Endodermal cell (in vitro differentiated cells): Measurements from ENCODE around the gene VPS41. TPM values are rescaled to one million over a fixed set of nuclear protein-coding genes. Genes with fewer than 3 reads are reported as not detected.

Experiments
- DNase-seq: peaks from one replicate; pipeline ENCODE4 v3.0.0-alpha.2; 2017
- H3K27ac ChIP-seq: 2 replicates; pipeline ENCODE4 v1.5.1; 2013; ENCODE audit warnings: mild to moderate bottlenecking, low read depth, low read length, moderate library complexity
- H3K27me3 ChIP-seq: 2 replicates; pipeline ENCODE4 v1.6.1; 2013; ENCODE audit warnings: mild to moderate bottlenecking, low read length, moderate library complexity; ENCODE audit not compliant: insufficient read depth, control insufficient read depth, poor library complexity, severe bottlenecking
- H3K36me3 ChIP-seq: 2 replicates; pipeline ENCODE4 v1.7.0; 2013; ENCODE audit warnings: mild to moderate bottlenecking, low read length, moderate library complexity; ENCODE audit not compliant: control insufficient read depth, insufficient read depth
- H3K4me1 ChIP-seq: one replicate; pipeline ENCODE4 v1.7.0; 2013; ENCODE audit warnings: low read length; ENCODE audit not compliant: control insufficient read depth, insufficient read depth
- H3K4me3 ChIP-seq: 2 replicates; pipeline ENCODE4 v1.5.1; 2013; ENCODE audit warnings: mild to moderate bottlenecking, low read length, moderate library complexity
- H3K9ac ChIP-seq: 2 replicates; pipeline ENCODE4 v1.6.1; 2013; ENCODE audit warnings: mild to moderate bottlenecking, low read length, moderate library complexity; ENCODE audit not compliant: poor library complexity, severe bottlenecking; ENCODE audit errors: extremely low read depth
- H3K9me3 ChIP-seq: 2 replicates; pipeline ENCODE4 v1.6.1; 2013; ENCODE audit warnings: mild to moderate bottlenecking, low read length, moderate library complexity; ENCODE audit not compliant: control insufficient read depth
- H3K27ac Mint-ChIP-seq: 2 replicates; pipeline ENCODE4 v1.8.0; 2020; ENCODE audit warnings: mixed read lengths
- H3K27me3 Mint-ChIP-seq: 2 replicates; pipeline ENCODE4 v1.8.0; 2021; ENCODE audit warnings: mild to moderate bottlenecking, mixed read lengths; ENCODE audit not compliant: insufficient read depth
- H3K36me3 Mint-ChIP-seq: 2 replicates; pipeline ENCODE4 v1.8.0; 2020; ENCODE audit warnings: low read depth, mixed read lengths
- H3K4me1 Mint-ChIP-seq: 2 replicates; pipeline ENCODE4 v1.8.0; 2020; ENCODE audit warnings: mixed read lengths
- H3K4me3 Mint-ChIP-seq: 2 replicates; pipeline ENCODE4 v1.8.0; 2020; ENCODE audit warnings: mild to moderate bottlenecking, moderate library complexity, mixed read lengths
- H3K9me3 Mint-ChIP-seq: 2 replicates; pipeline ENCODE4 v1.8.0; 2020; ENCODE audit warnings: mild to moderate bottlenecking, mixed read lengths
- WGBS, 2 experiments: methylation state at CpG; one replicate each; pipeline versions ENCODE4 v1.1.5 to v1.1.7; 2013; ENCODE audit warnings: missing lambda C conversion rate in 2 of 2, mixed read lengths in 1 of 2; ENCODE audit not compliant: insufficient coverage in 1 of 2, insufficient read length in 1 of 2; 5-methylcytosine and 5-hydroxymethylcytosine counted together
- total RNA-seq, 2 donors: library from RNA; stranded (reverse); fragmentation: NEBNext Ultra II Directional in 1 of 2; extraction: Animal tissue kit (Norgen Biotek cat#: 25700) in 1 of 2; gene quantifications; 2 replicates in 1 of 2; 3 replicates in 1 of 2; pipeline ENCODE4 v1.2.1, GENCODE V29; 2021
- TF ChIP-seq, protein P1 (sequence below): fragments of 200-600 bp; sonication (generic); conservative IDR thresholded peaks from 2 replicates; pipeline ENCODE4 v1.5.0; 2021; ENCODE audit warnings: antibody characterized with exemption, mild to moderate bottlenecking

Gene VPS41
- total RNA-seq, 2 donors from 2014 or later: 77.1 to 78.0 TPM

GRCh38 chr7:38830826-38831225 is 78.2 kb downstream of the VPS41 start:
- H3K27ac Mint-ChIP-seq: peak overlapping the region; percentile 23

GRCh38 chr7:38829488-38830165 is 79.4 kb downstream of the VPS41 start:
- H3K27me3 ChIP-seq: no peaks in the 10 kb centered on the region
- peaks cover 2% of the 10 kb centered on the region for H3K4me1 ChIP-seq
- no peak overlapping the region for H3K4me3 ChIP-seq
- Mint-ChIP-seq H3K9me3 (no peaks in the 10 kb centered on the region), H3K27ac (no peak overlapping the region), H3K36me3 (no peaks in the 10 kb centered on the region), H3K4me3 (no peak overlapping the region), H3K27me3 (no peaks in the 10 kb centered on the region), H3K4me1 (peaks cover 26% of the 10 kb centered on the region)
- no peak overlapping the region for H3K9ac ChIP-seq
- H3K36me3 ChIP-seq: no peaks in the 10 kb centered on the region
- no peak overlapping the region for H3K27ac ChIP-seq
- no peak for DNase-seq
- 97 to 100% methylated on average over 1 to 3 of the region's 5 CpGs for WGBS, 2 experiments
- no peaks in the 10 kb centered on the region for H3K9me3 ChIP-seq
- TF ChIP-seq, protein P1, sequence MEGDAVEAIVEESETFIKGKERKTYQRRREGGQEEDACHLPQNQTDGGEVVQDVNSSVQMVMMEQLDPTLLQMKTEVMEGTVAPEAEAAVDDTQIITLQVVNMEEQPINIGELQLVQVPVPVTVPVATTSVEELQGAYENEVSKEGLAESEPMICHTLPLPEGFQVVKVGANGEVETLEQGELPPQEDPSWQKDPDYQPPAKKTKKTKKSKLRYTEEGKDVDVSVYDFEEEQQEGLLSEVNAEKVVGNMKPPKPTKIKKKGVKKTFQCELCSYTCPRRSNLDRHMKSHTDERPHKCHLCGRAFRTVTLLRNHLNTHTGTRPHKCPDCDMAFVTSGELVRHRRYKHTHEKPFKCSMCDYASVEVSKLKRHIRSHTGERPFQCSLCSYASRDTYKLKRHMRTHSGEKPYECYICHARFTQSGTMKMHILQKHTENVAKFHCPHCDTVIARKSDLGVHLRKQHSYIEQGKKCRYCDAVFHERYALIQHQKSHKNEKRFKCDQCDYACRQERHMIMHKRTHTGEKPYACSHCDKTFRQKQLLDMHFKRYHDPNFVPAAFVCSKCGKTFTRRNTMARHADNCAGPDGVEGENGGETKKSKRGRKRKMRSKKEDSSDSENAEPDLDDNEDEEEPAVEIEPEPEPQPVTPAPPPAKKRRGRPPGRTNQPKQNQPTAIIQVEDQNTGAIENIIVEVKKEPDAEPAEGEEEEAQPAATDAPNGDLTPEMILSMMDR: no peak

More at GRCh38 chr7:38830826-38831225, 78.2 kb downstream of the VPS41 start:
- Mint-ChIP-seq H3K27me3 (no peaks in the 10 kb centered on the region), H3K4me1 (peaks cover 20% of the 10 kb centered on the region), H3K4me3 (no peak overlapping the region), H3K36me3 (no peaks in the 10 kb centered on the region), H3K9me3 (no peaks in the 10 kb centered on the region)
- Histone ChIP-seq H3K9me3 (no peaks in the 10 kb centered on the region), H3K27me3 (no peaks in the 10 kb centered on the region), H3K27ac (no peak overlapping the region), H3K36me3 (no peaks in the 10 kb centered on the region), H3K9ac (no peak overlapping the region), H3K4me1 (no peaks in the 10 kb centered on the region), H3K4me3 (no peak overlapping the region)
- WGBS, 2 experiments: 97% methylated on average over 2 of the region's 2 CpGs; no CpG with 5 or more reads in 1 of the 2 experiments
- no peak for DNase-seq
- TF ChIP-seq, protein P1: no peak

- Mint-ChIP-seq H3K36me3 (peaks cover 5% of the 10 kb centered on the region), H3K4me1 (peaks cover 18% of the 10 kb centered on the region), H3K9me3 (no peaks in the 10 kb centered on the region), H3K27me3 (no peaks in the 10 kb centered on the region), H3K4me3 (no peak overlapping the region), H3K27ac (no peak overlapping the region)
- no peak overlapping the region for H3K4me3 ChIP-seq
- H3K36me3 ChIP-seq: no peaks in the 10 kb centered on the region
- H3K27me3 ChIP-seq: no peaks in the 10 kb centered on the region
- no peak overlapping the region for H3K27ac ChIP-seq
- 92 to 100% methylated on average over 1 to 3 of the region's 3 CpGs for WGBS, 2 experiments
- peaks cover 2% of the 10 kb centered on the region for H3K4me1 ChIP-seq
- TF ChIP-seq, protein P1: no peak
- H3K9me3 ChIP-seq: no peaks in the 10 kb centered on the region
- H3K9ac ChIP-seq: no peak overlapping the region
- no peak for DNase-seq
These were observed 81.0 kb downstream of the VPS41 start for GRCh38 chr7:38828026-38828425.
